K562 (cell line): ENCODE data around the gene TENM4. TPM values are rescaled to one million over a fixed set of nuclear protein-coding genes. Genes with fewer than 3 reads are reported as not detected.

ENCODE experiments used
- ETV5 ChIP-seq: sonication (generic); formaldehyde crosslinking; IDR thresholded peaks from 2 replicates; pipeline ENCODE4 v1.4.0; 2020; ENCODE audit warnings: low read depth, mild to moderate bottlenecking, missing genetic modification reagents
- HDGF ChIP-seq: fragments of 450-650 bp; IDR thresholded peaks from 2 replicates; pipeline ENCODE4 v1.6.1; 2016
- MLX ChIP-seq, 2 experiments: fragments of 450-650 bp in 1 of 2; sonication (generic) in 1 of 2; formaldehyde crosslinking; conservative IDR thresholded peaks; 2 replicates each; pipeline versions ENCODE4 v1.4.0 to v1.8.1; 2020 to 2022; ENCODE audit warnings: mild to moderate bottlenecking in 1 of 2, missing genetic modification reagents in 1 of 2
- TAF1 ChIP-seq: IDR thresholded peaks from 2 replicates; pipeline ENCODE4 v1.6.1; 2011; ENCODE audit warnings: mild to moderate bottlenecking, low read length, moderate library complexity; ENCODE audit not compliant: insufficient read depth, control insufficient read depth, severe bottlenecking; ENCODE audit errors: extremely low read depth
- ZNF23 ChIP-seq: fragments of 250-450 bp; sonication (Bioruptor Pico); IDR thresholded peaks from 2 replicates; pipeline ENCODE4 v1.4.0; 2020; ENCODE audit warnings: mild to moderate bottlenecking
- polyA plus RNA-seq, 8 experiments: library from polyadenylated mRNA; depleted of rRNA in 4 of 8; stranded (reverse) in 5 of 8; unstranded in 3 of 8; fragments of >200 nt; fragmentation: Nextera tagmentation in 2 of 8; fragmentation: Illumina TruSeq in 1 of 8; extraction: Ambion mirVana in 2 of 8; extraction: Trizol in 1 of 8; gene quantifications; 2 replicates each; pipeline versions ENCODE4 v1.2.1 to v1.2.3, GENCODE V29; 2011 to 2014; ENCODE audit warnings: inconsistent platforms in 1 of 8, missing spikeins in 1 of 8
- total RNA-seq, 7 experiments: library from RNA; depleted of rRNA in 6 of 7; stranded (reverse); fragments of >200 nt in 6 of 7; fragmentation: Illumina TruSeq in 2 of 7; extraction: Trizol in 2 of 7; gene quantifications; 2 replicates each; pipeline versions ENCODE4 v1.2.1 to v1.2.3, GENCODE V29; 2011 to 2021; ENCODE audit warnings: low replicate concordance in 1 of 7
- TF ChIP-seq, protein P1 (sequence below): fragments of 450-650 bp; IDR thresholded peaks from 2 replicates; pipeline ENCODE4 v1.6.1; 2016; ENCODE audit warnings: mild to moderate bottlenecking, moderate library complexity

TENM4 gene
- total and polyA plus RNA-seq, 9 of the 15 experiments (the other 6 are each of a cell fraction or from before 2014, with no cell fraction given), result 0.16 TPM; not detected in 8

DNA sequence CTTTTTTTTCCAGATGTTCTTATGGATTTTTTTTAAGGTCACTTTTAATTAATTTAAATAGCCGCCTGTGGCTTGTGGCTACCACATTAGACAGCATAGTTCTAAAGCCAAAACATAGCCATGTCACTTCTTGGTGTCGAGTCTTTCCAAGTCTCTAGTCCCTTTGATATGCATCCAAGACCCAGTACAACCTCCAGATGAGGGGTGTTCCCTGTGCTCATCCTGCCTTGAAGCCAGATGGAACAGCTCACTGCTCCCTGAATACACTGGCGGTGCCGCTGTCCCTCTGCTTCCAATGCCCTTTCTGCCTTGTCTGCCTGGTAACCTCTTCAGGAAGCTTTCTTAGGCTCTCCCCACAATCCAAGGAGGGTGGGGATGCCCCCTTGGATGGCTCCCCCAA lies 338.0 kb downstream of the TENM4 start (continued):
- TF ChIP-seq, protein P1, sequence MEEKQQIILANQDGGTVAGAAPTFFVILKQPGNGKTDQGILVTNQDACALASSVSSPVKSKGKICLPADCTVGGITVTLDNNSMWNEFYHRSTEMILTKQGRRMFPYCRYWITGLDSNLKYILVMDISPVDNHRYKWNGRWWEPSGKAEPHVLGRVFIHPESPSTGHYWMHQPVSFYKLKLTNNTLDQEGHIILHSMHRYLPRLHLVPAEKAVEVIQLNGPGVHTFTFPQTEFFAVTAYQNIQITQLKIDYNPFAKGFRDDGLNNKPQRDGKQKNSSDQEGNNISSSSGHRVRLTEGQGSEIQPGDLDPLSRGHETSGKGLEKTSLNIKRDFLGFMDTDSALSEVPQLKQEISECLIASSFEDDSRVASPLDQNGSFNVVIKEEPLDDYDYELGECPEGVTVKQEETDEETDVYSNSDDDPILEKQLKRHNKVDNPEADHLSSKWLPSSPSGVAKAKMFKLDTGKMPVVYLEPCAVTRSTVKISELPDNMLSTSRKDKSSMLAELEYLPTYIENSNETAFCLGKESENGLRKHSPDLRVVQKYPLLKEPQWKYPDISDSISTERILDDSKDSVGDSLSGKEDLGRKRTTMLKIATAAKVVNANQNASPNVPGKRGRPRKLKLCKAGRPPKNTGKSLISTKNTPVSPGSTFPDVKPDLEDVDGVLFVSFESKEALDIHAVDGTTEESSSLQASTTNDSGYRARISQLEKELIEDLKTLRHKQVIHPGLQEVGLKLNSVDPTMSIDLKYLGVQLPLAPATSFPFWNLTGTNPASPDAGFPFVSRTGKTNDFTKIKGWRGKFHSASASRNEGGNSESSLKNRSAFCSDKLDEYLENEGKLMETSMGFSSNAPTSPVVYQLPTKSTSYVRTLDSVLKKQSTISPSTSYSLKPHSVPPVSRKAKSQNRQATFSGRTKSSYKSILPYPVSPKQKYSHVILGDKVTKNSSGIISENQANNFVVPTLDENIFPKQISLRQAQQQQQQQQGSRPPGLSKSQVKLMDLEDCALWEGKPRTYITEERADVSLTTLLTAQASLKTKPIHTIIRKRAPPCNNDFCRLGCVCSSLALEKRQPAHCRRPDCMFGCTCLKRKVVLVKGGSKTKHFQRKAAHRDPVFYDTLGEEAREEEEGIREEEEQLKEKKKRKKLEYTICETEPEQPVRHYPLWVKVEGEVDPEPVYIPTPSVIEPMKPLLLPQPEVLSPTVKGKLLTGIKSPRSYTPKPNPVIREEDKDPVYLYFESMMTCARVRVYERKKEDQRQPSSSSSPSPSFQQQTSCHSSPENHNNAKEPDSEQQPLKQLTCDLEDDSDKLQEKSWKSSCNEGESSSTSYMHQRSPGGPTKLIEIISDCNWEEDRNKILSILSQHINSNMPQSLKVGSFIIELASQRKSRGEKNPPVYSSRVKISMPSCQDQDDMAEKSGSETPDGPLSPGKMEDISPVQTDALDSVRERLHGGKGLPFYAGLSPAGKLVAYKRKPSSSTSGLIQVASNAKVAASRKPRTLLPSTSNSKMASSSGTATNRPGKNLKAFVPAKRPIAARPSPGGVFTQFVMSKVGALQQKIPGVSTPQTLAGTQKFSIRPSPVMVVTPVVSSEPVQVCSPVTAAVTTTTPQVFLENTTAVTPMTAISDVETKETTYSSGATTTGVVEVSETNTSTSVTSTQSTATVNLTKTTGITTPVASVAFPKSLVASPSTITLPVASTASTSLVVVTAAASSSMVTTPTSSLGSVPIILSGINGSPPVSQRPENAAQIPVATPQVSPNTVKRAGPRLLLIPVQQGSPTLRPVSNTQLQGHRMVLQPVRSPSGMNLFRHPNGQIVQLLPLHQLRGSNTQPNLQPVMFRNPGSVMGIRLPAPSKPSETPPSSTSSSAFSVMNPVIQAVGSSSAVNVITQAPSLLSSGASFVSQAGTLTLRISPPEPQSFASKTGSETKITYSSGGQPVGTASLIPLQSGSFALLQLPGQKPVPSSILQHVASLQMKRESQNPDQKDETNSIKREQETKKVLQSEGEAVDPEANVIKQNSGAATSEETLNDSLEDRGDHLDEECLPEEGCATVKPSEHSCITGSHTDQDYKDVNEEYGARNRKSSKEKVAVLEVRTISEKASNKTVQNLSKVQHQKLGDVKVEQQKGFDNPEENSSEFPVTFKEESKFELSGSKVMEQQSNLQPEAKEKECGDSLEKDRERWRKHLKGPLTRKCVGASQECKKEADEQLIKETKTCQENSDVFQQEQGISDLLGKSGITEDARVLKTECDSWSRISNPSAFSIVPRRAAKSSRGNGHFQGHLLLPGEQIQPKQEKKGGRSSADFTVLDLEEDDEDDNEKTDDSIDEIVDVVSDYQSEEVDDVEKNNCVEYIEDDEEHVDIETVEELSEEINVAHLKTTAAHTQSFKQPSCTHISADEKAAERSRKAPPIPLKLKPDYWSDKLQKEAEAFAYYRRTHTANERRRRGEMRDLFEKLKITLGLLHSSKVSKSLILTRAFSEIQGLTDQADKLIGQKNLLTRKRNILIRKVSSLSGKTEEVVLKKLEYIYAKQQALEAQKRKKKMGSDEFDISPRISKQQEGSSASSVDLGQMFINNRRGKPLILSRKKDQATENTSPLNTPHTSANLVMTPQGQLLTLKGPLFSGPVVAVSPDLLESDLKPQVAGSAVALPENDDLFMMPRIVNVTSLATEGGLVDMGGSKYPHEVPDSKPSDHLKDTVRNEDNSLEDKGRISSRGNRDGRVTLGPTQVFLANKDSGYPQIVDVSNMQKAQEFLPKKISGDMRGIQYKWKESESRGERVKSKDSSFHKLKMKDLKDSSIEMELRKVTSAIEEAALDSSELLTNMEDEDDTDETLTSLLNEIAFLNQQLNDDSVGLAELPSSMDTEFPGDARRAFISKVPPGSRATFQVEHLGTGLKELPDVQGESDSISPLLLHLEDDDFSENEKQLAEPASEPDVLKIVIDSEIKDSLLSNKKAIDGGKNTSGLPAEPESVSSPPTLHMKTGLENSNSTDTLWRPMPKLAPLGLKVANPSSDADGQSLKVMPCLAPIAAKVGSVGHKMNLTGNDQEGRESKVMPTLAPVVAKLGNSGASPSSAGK, result no peak
- TF ChIP-seq MLX (CRISPR knock-in tag; conservative IDR thresholded peaks at IDR 0.05) (no peak), HDGF (no peak), ZNF23 (CRISPR knock-in tag) (no peak), ETV5 (CRISPR knock-in tag) (no peak), TAF1 (no peak)
